ENCODE results near the gene TMEM244. TPM values are rescaled to one million over a fixed set of nuclear protein-coding genes. Genes with fewer than 3 reads are reported as not detected.

Gene TMEM244
- total and polyA plus RNA-seq, 2 of the 13 experiments (the other 11 are each of a cell fraction or from before 2014, with no cell fraction given): not detected

DNA sequence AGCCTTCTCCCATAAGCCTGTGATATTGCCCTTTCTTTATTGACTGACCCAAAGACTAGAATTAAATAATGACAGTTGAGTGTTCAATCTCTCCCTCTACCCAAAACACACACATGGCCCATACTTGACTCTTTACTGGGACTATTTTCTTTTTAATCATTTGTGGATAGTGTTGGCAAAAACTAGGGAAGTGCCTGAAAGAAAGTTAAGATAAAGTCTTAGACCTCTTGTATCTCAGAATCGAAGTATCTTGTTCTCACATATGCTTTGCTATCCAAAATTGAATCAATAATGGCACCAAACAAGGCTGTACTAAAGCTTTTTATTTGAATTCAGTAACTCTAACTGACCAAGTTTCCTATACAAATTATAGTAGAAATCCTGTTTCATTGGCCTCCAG lies 19.0 kb downstream of the TMEM244 start:
- no peaks in the 10 kb centered on the region for H4K20me1 ChIP-seq (ENCODE audit: insufficient read depth, low read length)
- no TSS peak for BruUV-seq (replicated peaks)
- ChIA-PET CTCF (ENCODE audit: low intra/inter-chr PET ratio, low total read pairs) (no interaction called here), POLR2A (no interaction called here)
- no peaks in the 10 kb centered on the region for H3K4me1 ChIP-seq (ENCODE audit: insufficient read depth, low read length)
- WGBS (ENCODE audit: low lambda C conversion rate): 0% methylated on average over 1 of the region's 1 CpG
- no peaks in the 10 kb centered on the region for H3K36me3 ChIP-seq (replicated peaks in 1 of 2; ENCODE audit: control insufficient read depth in 1 of 2, insufficient read depth in 2 of 2, low read length in 2 of 2)
- H3K79me2 ChIP-seq (ENCODE audit: insufficient read depth, low read length): no peaks in the 10 kb centered on the region
- in situ Hi-C loops (cut with HindIII; ENCODE audit: extremely low pct_ligation_motif_present, low pct_unique_long_range_greater_than_20kb) (no loop called here), intact Hi-C loops (cut with micrococcal nuclease; ENCODE audit: unreplicated experiment) (no loop called here)
- H3K9ac ChIP-seq (ENCODE audit: insufficient read depth, low read depth, low read length): no peak overlapping the region
- H3K27me3 ChIP-seq (ENCODE audit: control insufficient read depth in 1 of 2, insufficient read depth in 2 of 2, low read length in 2 of 2): no peaks in the 10 kb centered on the region
- no peaks in the 10 kb centered on the region for H3K9me3 ChIP-seq (ENCODE audit: low read length)
- FAIRE-seq: no peak
- ATAC-seq: no peak
- H3K4me3 ChIP-seq (replicated peaks in 1 of 3; ENCODE audit: insufficient read depth in 1 of 3, low read depth in 2 of 3, low read length in 3 of 3): no peak overlapping the region
- no peak overlapping the region for H2AFZ ChIP-seq (ENCODE audit: low read length)
- no peak for DNase-seq (ENCODE audit: low spot score)
- H3K4me2 ChIP-seq (ENCODE audit: low read depth, low read length): no peak overlapping the region
- H3K27ac ChIP-seq (ENCODE audit: extremely low read length, insufficient read depth, low read length): no peak overlapping the region
- TF ChIP-seq ZNF564 (CRISPR knock-in tag; IDR thresholded peaks at IDR 0.05) (no peak), GATA4 (IDR thresholded peaks at IDR 0.05; ENCODE audit: borderline replicate concordance, low read depth) (no peak), SP1 (IDR thresholded peaks at IDR 0.05) (no peak), SP1 (CRISPR knock-in tag; IDR thresholded peaks at IDR 0.05) (no peak), ZNF547 (CRISPR knock-in tag; IDR thresholded peaks at IDR 0.05) (no peak), ZNF614 (CRISPR knock-in tag; IDR thresholded peaks at IDR 0.05; ENCODE audit: borderline replicate concordance) (no peak), ZNF629 (CRISPR knock-in tag; conservative IDR thresholded peaks at IDR 0.05) (no peak), ZNF24 (IDR thresholded peaks at IDR 0.05) (no peak)
- TF ChIP-seq, protein P1, sequence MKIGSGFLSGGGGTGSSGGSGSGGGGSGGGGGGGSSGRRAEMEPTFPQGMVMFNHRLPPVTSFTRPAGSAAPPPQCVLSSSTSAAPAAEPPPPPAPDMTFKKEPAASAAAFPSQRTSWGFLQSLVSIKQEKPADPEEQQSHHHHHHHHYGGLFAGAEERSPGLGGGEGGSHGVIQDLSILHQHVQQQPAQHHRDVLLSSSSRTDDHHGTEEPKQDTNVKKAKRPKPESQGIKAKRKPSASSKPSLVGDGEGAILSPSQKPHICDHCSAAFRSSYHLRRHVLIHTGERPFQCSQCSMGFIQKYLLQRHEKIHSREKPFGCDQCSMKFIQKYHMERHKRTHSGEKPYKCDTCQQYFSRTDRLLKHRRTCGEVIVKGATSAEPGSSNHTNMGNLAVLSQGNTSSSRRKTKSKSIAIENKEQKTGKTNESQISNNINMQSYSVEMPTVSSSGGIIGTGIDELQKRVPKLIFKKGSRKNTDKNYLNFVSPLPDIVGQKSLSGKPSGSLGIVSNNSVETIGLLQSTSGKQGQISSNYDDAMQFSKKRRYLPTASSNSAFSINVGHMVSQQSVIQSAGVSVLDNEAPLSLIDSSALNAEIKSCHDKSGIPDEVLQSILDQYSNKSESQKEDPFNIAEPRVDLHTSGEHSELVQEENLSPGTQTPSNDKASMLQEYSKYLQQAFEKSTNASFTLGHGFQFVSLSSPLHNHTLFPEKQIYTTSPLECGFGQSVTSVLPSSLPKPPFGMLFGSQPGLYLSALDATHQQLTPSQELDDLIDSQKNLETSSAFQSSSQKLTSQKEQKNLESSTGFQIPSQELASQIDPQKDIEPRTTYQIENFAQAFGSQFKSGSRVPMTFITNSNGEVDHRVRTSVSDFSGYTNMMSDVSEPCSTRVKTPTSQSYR (CRISPR knock-in tag; IDR thresholded peaks at IDR 0.05; ENCODE audit: borderline replicate concordance): no peak
- TF ChIP-seq, protein P2, sequence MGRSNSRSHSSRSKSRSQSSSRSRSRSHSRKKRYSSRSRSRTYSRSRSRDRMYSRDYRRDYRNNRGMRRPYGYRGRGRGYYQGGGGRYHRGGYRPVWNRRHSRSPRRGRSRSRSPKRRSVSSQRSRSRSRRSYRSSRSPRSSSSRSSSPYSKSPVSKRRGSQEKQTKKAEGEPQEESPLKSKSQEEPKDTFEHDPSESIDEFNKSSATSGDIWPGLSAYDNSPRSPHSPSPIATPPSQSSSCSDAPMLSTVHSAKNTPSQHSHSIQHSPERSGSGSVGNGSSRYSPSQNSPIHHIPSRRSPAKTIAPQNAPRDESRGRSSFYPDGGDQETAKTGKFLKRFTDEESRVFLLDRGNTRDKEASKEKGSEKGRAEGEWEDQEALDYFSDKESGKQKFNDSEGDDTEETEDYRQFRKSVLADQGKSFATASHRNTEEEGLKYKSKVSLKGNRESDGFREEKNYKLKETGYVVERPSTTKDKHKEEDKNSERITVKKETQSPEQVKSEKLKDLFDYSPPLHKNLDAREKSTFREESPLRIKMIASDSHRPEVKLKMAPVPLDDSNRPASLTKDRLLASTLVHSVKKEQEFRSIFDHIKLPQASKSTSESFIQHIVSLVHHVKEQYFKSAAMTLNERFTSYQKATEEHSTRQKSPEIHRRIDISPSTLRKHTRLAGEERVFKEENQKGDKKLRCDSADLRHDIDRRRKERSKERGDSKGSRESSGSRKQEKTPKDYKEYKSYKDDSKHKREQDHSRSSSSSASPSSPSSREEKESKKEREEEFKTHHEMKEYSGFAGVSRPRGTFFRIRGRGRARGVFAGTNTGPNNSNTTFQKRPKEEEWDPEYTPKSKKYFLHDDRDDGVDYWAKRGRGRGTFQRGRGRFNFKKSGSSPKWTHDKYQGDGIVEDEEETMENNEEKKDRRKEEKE (IDR thresholded peaks at IDR 0.05): no peak
- TF ChIP-seq, protein P3, sequence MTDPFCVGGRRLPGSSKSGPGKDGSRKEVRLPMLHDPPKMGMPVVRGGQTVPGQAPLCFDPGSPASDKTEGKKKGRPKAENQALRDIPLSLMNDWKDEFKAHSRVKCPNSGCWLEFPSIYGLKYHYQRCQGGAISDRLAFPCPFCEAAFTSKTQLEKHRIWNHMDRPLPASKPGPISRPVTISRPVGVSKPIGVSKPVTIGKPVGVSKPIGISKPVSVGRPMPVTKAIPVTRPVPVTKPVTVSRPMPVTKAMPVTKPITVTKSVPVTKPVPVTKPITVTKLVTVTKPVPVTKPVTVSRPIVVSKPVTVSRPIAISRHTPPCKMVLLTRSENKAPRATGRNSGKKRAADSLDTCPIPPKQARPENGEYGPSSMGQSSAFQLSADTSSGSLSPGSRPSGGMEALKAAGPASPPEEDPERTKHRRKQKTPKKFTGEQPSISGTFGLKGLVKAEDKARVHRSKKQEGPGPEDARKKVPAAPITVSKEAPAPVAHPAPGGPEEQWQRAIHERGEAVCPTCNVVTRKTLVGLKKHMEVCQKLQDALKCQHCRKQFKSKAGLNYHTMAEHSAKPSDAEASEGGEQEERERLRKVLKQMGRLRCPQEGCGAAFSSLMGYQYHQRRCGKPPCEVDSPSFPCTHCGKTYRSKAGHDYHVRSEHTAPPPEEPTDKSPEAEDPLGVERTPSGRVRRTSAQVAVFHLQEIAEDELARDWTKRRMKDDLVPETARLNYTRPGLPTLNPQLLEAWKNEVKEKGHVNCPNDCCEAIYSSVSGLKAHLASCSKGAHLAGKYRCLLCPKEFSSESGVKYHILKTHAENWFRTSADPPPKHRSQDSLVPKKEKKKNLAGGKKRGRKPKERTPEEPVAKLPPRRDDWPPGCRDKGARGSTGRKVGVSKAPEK (CRISPR knock-in tag; IDR thresholded peaks at IDR 0.05; ENCODE audit: borderline replicate concordance): no peak
- TF ChIP-seq, protein P4, sequence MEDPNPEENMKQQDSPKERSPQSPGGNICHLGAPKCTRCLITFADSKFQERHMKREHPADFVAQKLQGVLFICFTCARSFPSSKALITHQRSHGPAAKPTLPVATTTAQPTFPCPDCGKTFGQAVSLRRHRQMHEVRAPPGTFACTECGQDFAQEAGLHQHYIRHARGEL (CRISPR knock-in tag; IDR thresholded peaks at IDR 0.05): no peak
- TF ChIP-seq, protein P5, sequence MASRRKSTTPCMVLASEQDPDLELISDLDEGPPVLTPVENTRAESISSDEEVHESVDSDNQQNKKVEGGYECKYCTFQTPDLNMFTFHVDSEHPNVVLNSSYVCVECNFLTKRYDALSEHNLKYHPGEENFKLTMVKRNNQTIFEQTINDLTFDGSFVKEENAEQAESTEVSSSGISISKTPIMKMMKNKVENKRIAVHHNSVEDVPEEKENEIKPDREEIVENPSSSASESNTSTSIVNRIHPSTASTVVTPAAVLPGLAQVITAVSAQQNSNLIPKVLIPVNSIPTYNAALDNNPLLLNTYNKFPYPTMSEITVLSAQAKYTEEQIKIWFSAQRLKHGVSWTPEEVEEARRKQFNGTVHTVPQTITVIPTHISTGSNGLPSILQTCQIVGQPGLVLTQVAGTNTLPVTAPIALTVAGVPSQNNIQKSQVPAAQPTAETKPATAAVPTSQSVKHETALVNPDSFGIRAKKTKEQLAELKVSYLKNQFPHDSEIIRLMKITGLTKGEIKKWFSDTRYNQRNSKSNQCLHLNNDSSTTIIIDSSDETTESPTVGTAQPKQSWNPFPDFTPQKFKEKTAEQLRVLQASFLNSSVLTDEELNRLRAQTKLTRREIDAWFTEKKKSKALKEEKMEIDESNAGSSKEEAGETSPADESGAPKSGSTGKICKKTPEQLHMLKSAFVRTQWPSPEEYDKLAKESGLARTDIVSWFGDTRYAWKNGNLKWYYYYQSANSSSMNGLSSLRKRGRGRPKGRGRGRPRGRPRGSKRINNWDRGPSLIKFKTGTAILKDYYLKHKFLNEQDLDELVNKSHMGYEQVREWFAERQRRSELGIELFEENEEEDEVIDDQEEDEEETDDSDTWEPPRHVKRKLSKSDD (CRISPR knock-in tag; IDR thresholded peaks at IDR 0.05; ENCODE audit: low read depth): no peak
- TF ChIP-seq, protein P6, sequence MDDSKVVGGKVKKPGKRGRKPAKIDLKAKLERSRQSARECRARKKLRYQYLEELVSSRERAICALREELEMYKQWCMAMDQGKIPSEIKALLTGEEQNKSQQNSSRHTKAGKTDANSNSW (CRISPR knock-in tag; IDR thresholded peaks at IDR 0.05; ENCODE audit: borderline replicate concordance): no peak
